Loucy (cell line): ENCODE data around the gene TNFSF9.

ENCODE experiments used
- EZH2phosphoT487 ChIP-seq: fragments of 200-600 bp; IDR thresholded peaks from 2 replicates; pipeline ENCODE4 v1.6.1; 2018; ENCODE audit warnings: antibody characterized with exemption, mild to moderate bottlenecking, moderate library complexity, borderline replicate concordance
- TF ChIP-seq, protein P1 (sequence below): fragments of 200-600 bp; sonication (generic); conservative IDR thresholded peaks from 2 replicates; pipeline ENCODE4 v1.5.1; 2014; ENCODE audit warnings: mild to moderate bottlenecking, antibody characterized with exemption, low read length

GRCh38 chr19:6499052-6499790 is 31.6 kb upstream of the TNFSF9 start:
- TF ChIP-seq, protein P1, sequence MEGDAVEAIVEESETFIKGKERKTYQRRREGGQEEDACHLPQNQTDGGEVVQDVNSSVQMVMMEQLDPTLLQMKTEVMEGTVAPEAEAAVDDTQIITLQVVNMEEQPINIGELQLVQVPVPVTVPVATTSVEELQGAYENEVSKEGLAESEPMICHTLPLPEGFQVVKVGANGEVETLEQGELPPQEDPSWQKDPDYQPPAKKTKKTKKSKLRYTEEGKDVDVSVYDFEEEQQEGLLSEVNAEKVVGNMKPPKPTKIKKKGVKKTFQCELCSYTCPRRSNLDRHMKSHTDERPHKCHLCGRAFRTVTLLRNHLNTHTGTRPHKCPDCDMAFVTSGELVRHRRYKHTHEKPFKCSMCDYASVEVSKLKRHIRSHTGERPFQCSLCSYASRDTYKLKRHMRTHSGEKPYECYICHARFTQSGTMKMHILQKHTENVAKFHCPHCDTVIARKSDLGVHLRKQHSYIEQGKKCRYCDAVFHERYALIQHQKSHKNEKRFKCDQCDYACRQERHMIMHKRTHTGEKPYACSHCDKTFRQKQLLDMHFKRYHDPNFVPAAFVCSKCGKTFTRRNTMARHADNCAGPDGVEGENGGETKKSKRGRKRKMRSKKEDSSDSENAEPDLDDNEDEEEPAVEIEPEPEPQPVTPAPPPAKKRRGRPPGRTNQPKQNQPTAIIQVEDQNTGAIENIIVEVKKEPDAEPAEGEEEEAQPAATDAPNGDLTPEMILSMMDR: no peak
- no peak for TF ChIP-seq EZH2phosphoT487
